GM12872 (cell line): ENCODE results near the gene IL22.

Source experiments
- CTCF ChIP-seq: IDR thresholded peaks from 3 replicates; pipeline ENCODE4 v1.5.1; 2011; ENCODE audit warnings: low read depth, mild to moderate bottlenecking, low read length, moderate library complexity; ENCODE audit not compliant: insufficient read depth

The IL22 gene

GRCh38 chr12:68229956-68230355 lies 23.4 kb downstream of the IL22 start:
- no peak for TF ChIP-seq CTCF

- no peak for TF ChIP-seq CTCF
Measured at GRCh38 chr12:68227356-68227755, 26.0 kb downstream of the IL22 start.

- no peak for TF ChIP-seq CTCF
Measured at GRCh38 chr12:68225576-68226476, 27.6 kb downstream of the IL22 start, which contains the start of gene IL26. IL26 (minus strand) TSS chr12:68225810; CDS start chr12:68225756, 54 bp downstream.

- TF ChIP-seq CTCF, result no peak
Measured at GRCh38 chr12:68224613-68225285, 28.7 kb downstream of the IL22 start.

- TF ChIP-seq CTCF, result peak; percentile 89
Measured at GRCh38 chr12:68223067-68223747, 30.2 kb downstream of the IL22 start.

GRCh38 chr12:68222326-68222725 lies 31.1 kb downstream of the IL22 start:
- TF ChIP-seq CTCF, result no peak

GRCh38 chr12:68221497-68221896 lies 31.9 kb downstream of the IL22 start:
- no peak for TF ChIP-seq CTCF
